Measurements from ENCODE around the gene STBD1.

STBD1 gene

DNA sequence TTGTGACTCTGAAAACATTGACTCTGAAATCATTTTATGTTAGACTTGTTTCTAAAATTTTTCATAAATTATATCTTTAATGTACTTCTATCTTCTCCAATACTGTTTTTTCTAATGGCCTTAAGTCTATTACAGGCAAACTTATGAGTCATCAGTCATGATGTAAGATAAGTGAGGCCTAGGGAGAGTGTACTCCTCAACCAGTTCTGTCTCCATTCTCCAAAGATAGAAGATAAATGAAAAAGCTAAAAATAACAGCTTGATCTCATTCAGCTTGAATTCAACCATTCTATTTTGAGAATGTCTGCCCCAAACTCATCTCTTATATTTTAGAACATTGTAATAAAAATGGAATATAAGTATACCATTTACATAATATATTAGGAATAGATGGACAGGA is 34.5 kb downstream of the STBD1 start:
- Histone ChIP-seq H3F3A (ENCODE audit: control insufficient read depth, insufficient read depth) (no peaks in the 10 kb centered on the region), H3K36me3 (ENCODE audit: control insufficient read depth, low read length) (no peaks in the 10 kb centered on the region), H3K27me3 (ENCODE audit: control insufficient read depth, low read length) (no peaks in the 10 kb centered on the region), H3K9me3 (ENCODE audit: control insufficient read depth, insufficient read depth, low read length) (no peaks in the 10 kb centered on the region), H3K27ac (ENCODE audit: low read depth, low read length) (no peak overlapping the region), H3K79me2 (ENCODE audit: control insufficient read depth, low read length) (no peaks in the 10 kb centered on the region), H3K4me1 (ENCODE audit: control insufficient read depth, low read length) (no peaks in the 10 kb centered on the region), H3K4me3 (ENCODE audit: low read length) (no peak overlapping the region), H3K9me2 (replicated peaks; ENCODE audit: control insufficient read depth, low read length) (no peaks in the 10 kb centered on the region; the same call in 1 of the 2 replicates), H3K4me2 (ENCODE audit: low read length) (no peak overlapping the region), H4K20me1 (ENCODE audit: control insufficient read depth, insufficient read depth, low read depth, low read length) (no peaks in the 10 kb centered on the region)
- no peak for TF ChIP-seq EZH2phosphoT487 (IDR thresholded peaks at IDR 0.05; ENCODE audit: borderline replicate concordance, low read length)
- TF ChIP-seq, protein P1, sequence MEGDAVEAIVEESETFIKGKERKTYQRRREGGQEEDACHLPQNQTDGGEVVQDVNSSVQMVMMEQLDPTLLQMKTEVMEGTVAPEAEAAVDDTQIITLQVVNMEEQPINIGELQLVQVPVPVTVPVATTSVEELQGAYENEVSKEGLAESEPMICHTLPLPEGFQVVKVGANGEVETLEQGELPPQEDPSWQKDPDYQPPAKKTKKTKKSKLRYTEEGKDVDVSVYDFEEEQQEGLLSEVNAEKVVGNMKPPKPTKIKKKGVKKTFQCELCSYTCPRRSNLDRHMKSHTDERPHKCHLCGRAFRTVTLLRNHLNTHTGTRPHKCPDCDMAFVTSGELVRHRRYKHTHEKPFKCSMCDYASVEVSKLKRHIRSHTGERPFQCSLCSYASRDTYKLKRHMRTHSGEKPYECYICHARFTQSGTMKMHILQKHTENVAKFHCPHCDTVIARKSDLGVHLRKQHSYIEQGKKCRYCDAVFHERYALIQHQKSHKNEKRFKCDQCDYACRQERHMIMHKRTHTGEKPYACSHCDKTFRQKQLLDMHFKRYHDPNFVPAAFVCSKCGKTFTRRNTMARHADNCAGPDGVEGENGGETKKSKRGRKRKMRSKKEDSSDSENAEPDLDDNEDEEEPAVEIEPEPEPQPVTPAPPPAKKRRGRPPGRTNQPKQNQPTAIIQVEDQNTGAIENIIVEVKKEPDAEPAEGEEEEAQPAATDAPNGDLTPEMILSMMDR (IDR thresholded peaks at IDR 0.05; ENCODE audit: low read depth, low read length, poor library complexity, severe bottlenecking): no peak

DNA sequence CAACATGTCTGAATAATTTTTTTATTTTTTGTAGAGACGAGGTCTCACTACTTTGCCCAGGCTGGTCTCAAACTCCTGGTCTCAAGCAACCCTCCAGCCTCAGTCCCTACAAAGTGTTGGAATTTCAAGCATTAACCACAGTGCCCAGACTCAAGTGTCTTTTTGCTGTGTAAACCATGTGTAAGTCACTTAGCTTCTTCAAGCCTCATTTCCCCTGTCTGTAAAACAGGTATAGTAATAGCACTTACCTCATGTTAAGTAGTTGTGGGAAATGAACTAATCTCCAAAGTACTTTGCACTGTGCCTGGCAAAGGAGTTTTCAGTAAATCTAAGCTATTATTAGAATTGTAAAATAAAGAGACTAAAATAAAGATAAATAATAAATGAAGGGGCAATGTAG is 35.7 kb downstream of the STBD1 start:
- no peak overlapping the region for H3K27ac ChIP-seq (ENCODE audit: low read depth, low read length)
- no peaks in the 10 kb centered on the region; the same call in 1 of the 2 replicates for H3K9me2 ChIP-seq (replicated peaks; ENCODE audit: control insufficient read depth, low read length)
- no peak overlapping the region for H3K4me3 ChIP-seq (ENCODE audit: low read length)
- H4K20me1 ChIP-seq (ENCODE audit: control insufficient read depth, insufficient read depth, low read depth, low read length): no peaks in the 10 kb centered on the region
- no peaks in the 10 kb centered on the region for H3K79me2 ChIP-seq (ENCODE audit: control insufficient read depth, low read length)
- H3K27me3 ChIP-seq (ENCODE audit: control insufficient read depth, low read length): no peaks in the 10 kb centered on the region
- no peak for TF ChIP-seq EZH2phosphoT487 (IDR thresholded peaks at IDR 0.05; ENCODE audit: borderline replicate concordance, low read length)
- TF ChIP-seq, protein P1 (IDR thresholded peaks at IDR 0.05; ENCODE audit: low read depth, low read length, poor library complexity, severe bottlenecking): no peak
- H3K4me2 ChIP-seq (ENCODE audit: low read length): no peak overlapping the region
- H3K4me1 ChIP-seq (ENCODE audit: control insufficient read depth, low read length): no peaks in the 10 kb centered on the region
- no peaks in the 10 kb centered on the region for H3K9me3 ChIP-seq (ENCODE audit: control insufficient read depth, insufficient read depth, low read length)
- H3F3A ChIP-seq (ENCODE audit: control insufficient read depth, insufficient read depth): no peaks in the 10 kb centered on the region
- H3K36me3 ChIP-seq (ENCODE audit: control insufficient read depth, low read length): no peaks in the 10 kb centered on the region

DNA sequence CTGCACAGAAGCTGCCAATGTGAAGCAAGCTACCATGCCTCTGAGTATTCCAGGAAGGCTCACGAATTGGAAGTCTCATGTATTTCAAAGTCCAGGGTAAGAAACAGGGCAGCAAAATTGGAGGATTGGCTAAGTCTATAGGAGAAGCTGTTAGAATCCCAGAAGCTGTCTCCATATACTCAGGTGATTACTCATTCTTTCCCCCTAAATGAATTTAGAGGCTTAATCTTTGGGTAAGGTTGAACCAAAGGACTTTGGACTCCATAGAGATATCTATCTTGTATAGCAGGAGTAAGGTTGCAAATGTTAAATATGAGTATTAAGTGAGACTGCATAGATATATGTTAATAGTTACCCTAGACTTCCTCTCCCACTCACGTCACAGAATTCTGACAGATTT is 36.3 kb downstream of the STBD1 start:
- H3K27me3 ChIP-seq (ENCODE audit: control insufficient read depth, low read length): no peaks in the 10 kb centered on the region
- H3K79me2 ChIP-seq (ENCODE audit: control insufficient read depth, low read length): no peaks in the 10 kb centered on the region
- no peaks in the 10 kb centered on the region for H3K4me1 ChIP-seq (ENCODE audit: control insufficient read depth, low read length)
- H4K20me1 ChIP-seq (ENCODE audit: control insufficient read depth, insufficient read depth, low read depth, low read length): no peaks in the 10 kb centered on the region
- H3F3A ChIP-seq (ENCODE audit: control insufficient read depth, insufficient read depth): no peaks in the 10 kb centered on the region
- no peak overlapping the region for H3K4me3 ChIP-seq (ENCODE audit: low read length)
- no peaks in the 10 kb centered on the region for H3K36me3 ChIP-seq (ENCODE audit: control insufficient read depth, low read length)
- no peak overlapping the region for H3K27ac ChIP-seq (ENCODE audit: low read depth, low read length)
- H3K4me2 ChIP-seq (ENCODE audit: low read length): no peak overlapping the region
- no peak for TF ChIP-seq EZH2phosphoT487 (IDR thresholded peaks at IDR 0.05; ENCODE audit: borderline replicate concordance, low read length)
- TF ChIP-seq, protein P1 (IDR thresholded peaks at IDR 0.05; ENCODE audit: low read depth, low read length, poor library complexity, severe bottlenecking): no peak
- H3K9me3 ChIP-seq (ENCODE audit: control insufficient read depth, insufficient read depth, low read length): no peaks in the 10 kb centered on the region
- H3K9me2 ChIP-seq (replicated peaks; ENCODE audit: control insufficient read depth, low read length): no peaks in the 10 kb centered on the region; the same call in 1 of the 2 replicates

All from DOHH2 (cell line).